H9 (cell line): ENCODE measurements around the gene CRHR1. TPM values are rescaled to one million over a fixed set of nuclear protein-coding genes. Genes with fewer than 3 reads are reported as not detected.

Experiments used
- DNase-seq: peaks from one replicate; pipeline ENCODE4 v3.0.0-alpha.2; 2017
- H2AFZ ChIP-seq: one replicate; pipeline ENCODE4 v1.6.1; 2013; ENCODE audit warnings: mild to moderate bottlenecking, low read length, control low read depth, moderate library complexity
- H2AK5ac ChIP-seq: 2 replicates; pipeline ENCODE4 v1.6.1; 2013; ENCODE audit warnings: low read length, control low read depth, mixed read lengths; ENCODE audit not compliant: insufficient read length
- H2BK120ac ChIP-seq: one replicate; pipeline ENCODE4 v1.6.1; 2013; ENCODE audit warnings: low read depth, mild to moderate bottlenecking, low read length, control low read depth, inconsistent platforms; ENCODE audit not compliant: poor library complexity, severe bottlenecking
- H2BK12ac ChIP-seq: 2 replicates; pipeline ENCODE4 v1.6.1; 2013; ENCODE audit warnings: low read length, control low read depth, mixed read lengths, low read depth; ENCODE audit not compliant: insufficient read length
- H2BK15ac ChIP-seq: 2 replicates; pipeline ENCODE4 v1.6.1; 2013; ENCODE audit warnings: low read depth, low read length, control low read depth
- H2BK20ac ChIP-seq: one replicate; pipeline ENCODE4 v1.6.1; 2013; ENCODE audit warnings: low read depth, mild to moderate bottlenecking, low read length, control low read depth, inconsistent platforms; ENCODE audit not compliant: poor library complexity, severe bottlenecking
- H2BK5ac ChIP-seq: 2 replicates; pipeline ENCODE4 v1.6.1; 2013; ENCODE audit warnings: low read length, control low read depth, mixed read lengths; ENCODE audit not compliant: insufficient read length
- H3K14ac ChIP-seq: 2 replicates; pipeline ENCODE4 v1.6.1; 2013; ENCODE audit warnings: low read length, control low read depth; ENCODE audit not compliant: insufficient read depth
- H3K18ac ChIP-seq: 2 replicates; pipeline ENCODE4 v1.6.1; 2013; ENCODE audit warnings: low read depth, mild to moderate bottlenecking, mixed read lengths, low read length, control low read depth; ENCODE audit not compliant: insufficient read length
- H3K23ac ChIP-seq: 2 replicates; pipeline ENCODE4 v1.6.1; 2013; ENCODE audit warnings: low read length, control low read depth, mixed read lengths, low read depth; ENCODE audit not compliant: insufficient read length
- H3K23me2 ChIP-seq: 2 replicates; pipeline ENCODE4 v1.6.1; 2013; ENCODE audit warnings: low read depth, mild to moderate bottlenecking, mixed read lengths, low read length, control low read depth; ENCODE audit not compliant: insufficient read length, poor library complexity, severe bottlenecking
- H3K27ac ChIP-seq: 2 replicates; pipeline ENCODE4 v1.5.1; 2013; ENCODE audit warnings: low read length, control low read depth, mixed read lengths, low read depth; ENCODE audit not compliant: insufficient read length
- H3K27me3 ChIP-seq: 2 replicates; pipeline ENCODE4 v1.6.1; 2013; ENCODE audit warnings: low read length, control low read depth, inconsistent platforms; ENCODE audit not compliant: insufficient read depth
- H3K4ac ChIP-seq: 2 replicates; pipeline ENCODE4 v1.6.1; 2013; ENCODE audit warnings: low read depth, mild to moderate bottlenecking, control low read depth, inconsistent platforms, low read length, moderate library complexity
- H3K4me1 ChIP-seq: 2 replicates; pipeline ENCODE4 v1.6.1; 2013; ENCODE audit warnings: low read length, control low read depth, inconsistent platforms; ENCODE audit not compliant: insufficient read depth
- H3K4me2 ChIP-seq: 2 replicates; pipeline ENCODE4 v1.6.1; 2013; ENCODE audit warnings: low read length, control low read depth, mixed read lengths; ENCODE audit not compliant: insufficient read length, insufficient read depth
- H3K56ac ChIP-seq: 2 replicates; pipeline ENCODE4 v1.6.1; 2013; ENCODE audit warnings: low read depth, mild to moderate bottlenecking, mixed read lengths, low read length, control low read depth; ENCODE audit not compliant: insufficient read length
- H3K79me1 ChIP-seq: 2 replicates; pipeline ENCODE4 v1.6.1; 2013; ENCODE audit warnings: low read depth, mild to moderate bottlenecking, moderate library complexity, low read length, control low read depth, inconsistent platforms; ENCODE audit not compliant: insufficient read depth, poor library complexity, severe bottlenecking
- H3K79me2 ChIP-seq: 2 replicates; pipeline ENCODE4 v1.6.1; 2013; ENCODE audit warnings: low read length, control low read depth, inconsistent platforms; ENCODE audit not compliant: insufficient read depth
- H3K9ac ChIP-seq: 2 replicates; pipeline ENCODE4 v1.6.1; 2013; ENCODE audit warnings: low read length, control low read depth, mixed read lengths; ENCODE audit not compliant: insufficient read length; ENCODE audit errors: extremely low read depth
- H3K9me3 ChIP-seq: one replicate; pipeline ENCODE4 v1.6.1; 2013; ENCODE audit warnings: low read depth, low read length, inconsistent platforms; ENCODE audit not compliant: control insufficient read depth
- H3T11ph ChIP-seq: one replicate; pipeline ENCODE4 v1.6.1; 2013; ENCODE audit warnings: mild to moderate bottlenecking, low read length, control low read depth, inconsistent platforms
- H4K20me1 ChIP-seq: one replicate; pipeline ENCODE4 v1.6.1; 2013; ENCODE audit not compliant: control insufficient read depth, insufficient read length, insufficient read depth
- H4K5ac ChIP-seq: 2 replicates; pipeline ENCODE4 v1.6.1; 2013; ENCODE audit warnings: low read depth, mild to moderate bottlenecking, mixed read lengths, low read length, control low read depth; ENCODE audit not compliant: insufficient read length
- H4K8ac ChIP-seq: replicated peaks from 2 replicates; pipeline ENCODE4 v1.6.1; 2013; ENCODE audit warnings: low read length, control low read depth, mixed read lengths, low read depth; ENCODE audit not compliant: insufficient read length
- H4K91ac ChIP-seq: 2 replicates; pipeline ENCODE4 v1.6.1; 2013; ENCODE audit warnings: low read depth, mild to moderate bottlenecking, moderate library complexity, mixed read lengths, low read length, control low read depth; ENCODE audit not compliant: insufficient read length
- H3K27ac Mint-ChIP-seq, 3 experiments: 2 replicates in 2 of 3; 3 replicates in 1 of 3; pipeline ENCODE4 v1.8.0; 2020 to 2021; ENCODE audit warnings: mixed read lengths in 3 of 3, mild to moderate bottlenecking in 1 of 3, moderate library complexity in 1 of 3
- H3K27me3 Mint-ChIP-seq: 2 replicates; pipeline ENCODE4 v1.8.0; 2021; ENCODE audit warnings: low read depth, mild to moderate bottlenecking, moderate library complexity, mixed read lengths
- H3K36me3 Mint-ChIP-seq, 3 experiments: 2 replicates in 2 of 3; 3 replicates in 1 of 3; pipeline ENCODE4 v1.8.0; 2020 to 2021; ENCODE audit warnings: low read depth in 3 of 3, mixed read lengths in 3 of 3; ENCODE audit not compliant: insufficient read depth in 1 of 3
- H3K4me1 Mint-ChIP-seq, 2 experiments: 2 replicates each; pipeline ENCODE4 v1.8.0; 2020; ENCODE audit warnings: mixed read lengths in 2 of 2
- H3K4me3 Mint-ChIP-seq, 2 experiments: 2 replicates in 1 of 2; 3 replicates in 1 of 2; pipeline ENCODE4 v1.8.0; 2020 to 2021; ENCODE audit warnings: mild to moderate bottlenecking in 2 of 2, mixed read lengths in 2 of 2, moderate library complexity in 1 of 2
- H3K9me3 Mint-ChIP-seq, 2 experiments: 2 replicates in 1 of 2; 3 replicates in 1 of 2; pipeline ENCODE4 v1.8.0; 2020; ENCODE audit warnings: mild to moderate bottlenecking in 2 of 2, mixed read lengths in 2 of 2, moderate library complexity in 1 of 2
- WGBS: extraction: QIAGEN DNeasy Blood & Tissue Kit; methylation state at CpG from one replicate; pipeline ENCODE4 v1.1.7; 2013; ENCODE audit warnings: missing lambda C conversion rate, low lambda C conversion rate, mixed read lengths; ENCODE audit not compliant: insufficient read length; ENCODE audit errors: extremely low coverage; 5-methylcytosine and 5-hydroxymethylcytosine counted together
- total RNA-seq: library from RNA; stranded (reverse); gene quantifications from 2 replicates; pipeline ENCODE4 v1.2.1, GENCODE V29; 2021
- TF ChIP-seq, protein P1 (sequence below): fragments of 200-600 bp; sonication (generic); conservative IDR thresholded peaks from 3 replicates; pipeline ENCODE4 v1.8.0; 2021; ENCODE audit warnings: antibody characterized with exemption, mild to moderate bottlenecking

Gene CRHR1
- total RNA-seq, 1 experiment from 2014 or later, result 0.52 TPM

GRCh38 chr17:45826919-45827588 lies 42.9 kb downstream of the CRHR1 start:
- Mint-ChIP-seq H3K4me1 (peaks cover 0 to 7% of the 10 kb centered on the region in 2 experiments; a peak in 1 of 4 replicates), H3K4me3 (no peak overlapping the region), H3K27me3 (peaks cover 10% of the 10 kb centered on the region), H3K27ac (no peak overlapping the region), H3K9me3 (no peaks in the 10 kb centered on the region), H3K36me3 (no peaks in the 10 kb centered on the region)
- Histone ChIP-seq H4K91ac (no peak overlapping the region), H3K27me3 (no peaks in the 10 kb centered on the region), H3K79me2 (no peaks in the 10 kb centered on the region), H3K9ac (no peak overlapping the region), H3K4ac (no peak overlapping the region), H3K23ac (no peak overlapping the region), H3K27ac (no peak overlapping the region), H4K20me1 (no peaks in the 10 kb centered on the region), H2AFZ (no peak overlapping the region), H3K9me3 (no peaks in the 10 kb centered on the region), H2BK12ac (no peak overlapping the region), H2BK120ac (no peak overlapping the region), H3K14ac (no peak overlapping the region), H2AK5ac (no peak overlapping the region), H2BK15ac (no peak overlapping the region), H3K79me1 (no peaks in the 10 kb centered on the region), H4K5ac (no peak overlapping the region), H2BK20ac (no peak overlapping the region), H4K8ac (no peak overlapping the region), H3K56ac (no peak overlapping the region), H3T11ph (no peak overlapping the region), H3K18ac (no peak overlapping the region), H3K23me2 (no peaks in the 10 kb centered on the region), H3K4me1 (no peaks in the 10 kb centered on the region), H3K4me2 (no peak overlapping the region), H2BK5ac (no peak overlapping the region)
- no CpG with 5 or more reads among the region's 16 CpGs for WGBS
- TF ChIP-seq, protein P1, sequence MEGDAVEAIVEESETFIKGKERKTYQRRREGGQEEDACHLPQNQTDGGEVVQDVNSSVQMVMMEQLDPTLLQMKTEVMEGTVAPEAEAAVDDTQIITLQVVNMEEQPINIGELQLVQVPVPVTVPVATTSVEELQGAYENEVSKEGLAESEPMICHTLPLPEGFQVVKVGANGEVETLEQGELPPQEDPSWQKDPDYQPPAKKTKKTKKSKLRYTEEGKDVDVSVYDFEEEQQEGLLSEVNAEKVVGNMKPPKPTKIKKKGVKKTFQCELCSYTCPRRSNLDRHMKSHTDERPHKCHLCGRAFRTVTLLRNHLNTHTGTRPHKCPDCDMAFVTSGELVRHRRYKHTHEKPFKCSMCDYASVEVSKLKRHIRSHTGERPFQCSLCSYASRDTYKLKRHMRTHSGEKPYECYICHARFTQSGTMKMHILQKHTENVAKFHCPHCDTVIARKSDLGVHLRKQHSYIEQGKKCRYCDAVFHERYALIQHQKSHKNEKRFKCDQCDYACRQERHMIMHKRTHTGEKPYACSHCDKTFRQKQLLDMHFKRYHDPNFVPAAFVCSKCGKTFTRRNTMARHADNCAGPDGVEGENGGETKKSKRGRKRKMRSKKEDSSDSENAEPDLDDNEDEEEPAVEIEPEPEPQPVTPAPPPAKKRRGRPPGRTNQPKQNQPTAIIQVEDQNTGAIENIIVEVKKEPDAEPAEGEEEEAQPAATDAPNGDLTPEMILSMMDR, result no peak
- no peak for DNase-seq
